Upper lobe of right lung (tissue), 1 donor: ENCODE data around the gene CDCP1. TPM values are rescaled to one million over a fixed set of nuclear protein-coding genes. Genes with fewer than 3 reads are reported as not detected.

ENCODE experiments used
- ATAC-seq: fragments of 200-7000 bp; cut with Tn5 transposase; one replicate; pipeline ENCODE4 v1.9.1; 2020; ENCODE audit warnings: mild to moderate bottlenecking, moderate library complexity
- DNase-seq: peaks from one replicate; pipeline ENCODE4 v3.0.0-alpha.2; 2020
- H3K27ac ChIP-seq: fragments of 200-600 bp; one replicate; pipeline ENCODE4 v1.8.0; 2022
- H3K27me3 ChIP-seq: fragments of 200-600 bp; one replicate; pipeline ENCODE4 v1.8.0; 2022; ENCODE audit warnings: mild to moderate bottlenecking
- H3K36me3 ChIP-seq: fragments of 200-600 bp; one replicate; pipeline ENCODE4 v1.8.0; 2022
- H3K4me1 ChIP-seq: fragments of 200-600 bp; one replicate; pipeline ENCODE4 v1.8.0; 2022
- H3K4me3 ChIP-seq: fragments of 200-600 bp; one replicate; pipeline ENCODE4 v1.8.0; 2022; ENCODE audit warnings: mild to moderate bottlenecking
- H3K9me3 ChIP-seq: fragments of 200-600 bp; one replicate; pipeline ENCODE4 v1.8.0; 2022
- intact Hi-C: fragments of 100-400 bp; cut with DNase I; formaldehyde crosslinking; loops from one replicate; pipeline ENCODE4 v1.11.0; 2022
- total RNA-seq: library from RNA; stranded (reverse); fragmentation: NEBNext Ultra II Directional; extraction: Animal tissue kit (Norgen Biotek cat#: 25700); gene quantifications from one replicate; pipeline ENCODE4 v1.2.1, GENCODE V29; 2021
- TF ChIP-seq, protein P1 (sequence below): fragments of 200-600 bp; IDR thresholded peaks from one replicate; pipeline ENCODE4 v1.8.0; 2022; ENCODE audit warnings: antibody characterized with exemption
- donor health status: DM: no; HTN: yes; CAD: no; lungs with severe emphysema.

Gene CDCP1
- total RNA-seq, 1 donor from 2014 or later = 19.1 TPM

DNA sequence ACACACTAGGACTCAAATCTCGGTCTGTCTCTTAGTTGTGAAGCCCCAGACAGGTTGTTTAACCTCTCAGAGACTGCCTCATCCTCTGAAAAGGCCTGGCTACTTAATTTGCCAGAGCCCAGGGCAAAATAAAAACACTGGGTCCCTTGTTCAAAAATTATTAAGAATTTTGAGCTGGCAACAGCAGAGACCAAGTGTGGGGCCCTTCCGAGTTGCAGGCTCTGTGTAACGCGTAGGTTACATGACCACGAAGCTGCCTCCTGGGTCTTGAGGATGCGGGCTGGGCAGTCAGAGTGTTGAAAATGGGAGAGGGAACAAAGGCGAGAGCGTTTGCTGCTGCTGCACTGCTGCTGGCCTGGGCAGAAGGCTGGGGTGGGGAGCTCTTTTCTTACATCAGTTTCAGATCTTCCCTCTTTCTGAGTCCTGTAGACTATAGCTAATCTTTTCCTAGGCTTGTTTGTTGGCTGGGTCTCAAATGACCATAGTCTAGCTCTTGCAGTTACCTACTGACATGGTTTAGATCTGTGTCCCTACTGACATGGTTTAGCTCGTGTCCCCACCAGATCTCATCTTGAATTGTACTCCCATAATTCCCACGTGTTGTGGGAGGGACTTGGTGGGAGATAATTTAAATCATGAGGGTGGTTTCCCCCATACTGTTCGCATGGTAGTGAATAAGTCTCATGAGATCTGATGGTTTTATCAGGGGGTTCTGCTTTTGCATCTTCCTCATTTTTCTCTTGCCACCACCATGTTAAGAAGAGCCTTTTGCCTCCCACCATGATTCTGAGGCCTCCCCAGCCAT lies 70.2 kb downstream of the CDCP1 start:
- H3K27ac ChIP-seq = peak overlapping the region; percentile 17
- DNase-seq (no peak), ATAC-seq (peak; percentile 56)
- H3K27me3 ChIP-seq = no peaks in the 10 kb centered on the region
- TF ChIP-seq, protein P1, sequence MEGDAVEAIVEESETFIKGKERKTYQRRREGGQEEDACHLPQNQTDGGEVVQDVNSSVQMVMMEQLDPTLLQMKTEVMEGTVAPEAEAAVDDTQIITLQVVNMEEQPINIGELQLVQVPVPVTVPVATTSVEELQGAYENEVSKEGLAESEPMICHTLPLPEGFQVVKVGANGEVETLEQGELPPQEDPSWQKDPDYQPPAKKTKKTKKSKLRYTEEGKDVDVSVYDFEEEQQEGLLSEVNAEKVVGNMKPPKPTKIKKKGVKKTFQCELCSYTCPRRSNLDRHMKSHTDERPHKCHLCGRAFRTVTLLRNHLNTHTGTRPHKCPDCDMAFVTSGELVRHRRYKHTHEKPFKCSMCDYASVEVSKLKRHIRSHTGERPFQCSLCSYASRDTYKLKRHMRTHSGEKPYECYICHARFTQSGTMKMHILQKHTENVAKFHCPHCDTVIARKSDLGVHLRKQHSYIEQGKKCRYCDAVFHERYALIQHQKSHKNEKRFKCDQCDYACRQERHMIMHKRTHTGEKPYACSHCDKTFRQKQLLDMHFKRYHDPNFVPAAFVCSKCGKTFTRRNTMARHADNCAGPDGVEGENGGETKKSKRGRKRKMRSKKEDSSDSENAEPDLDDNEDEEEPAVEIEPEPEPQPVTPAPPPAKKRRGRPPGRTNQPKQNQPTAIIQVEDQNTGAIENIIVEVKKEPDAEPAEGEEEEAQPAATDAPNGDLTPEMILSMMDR = no peak
- no peaks in the 10 kb centered on the region for H3K36me3 ChIP-seq
- intact Hi-C loops = no loop called here
- H3K9me3 ChIP-seq = no peaks in the 10 kb centered on the region
- H3K4me1 ChIP-seq = no peaks in the 10 kb centered on the region
- H3K4me3 ChIP-seq = no peak overlapping the region

DNA sequence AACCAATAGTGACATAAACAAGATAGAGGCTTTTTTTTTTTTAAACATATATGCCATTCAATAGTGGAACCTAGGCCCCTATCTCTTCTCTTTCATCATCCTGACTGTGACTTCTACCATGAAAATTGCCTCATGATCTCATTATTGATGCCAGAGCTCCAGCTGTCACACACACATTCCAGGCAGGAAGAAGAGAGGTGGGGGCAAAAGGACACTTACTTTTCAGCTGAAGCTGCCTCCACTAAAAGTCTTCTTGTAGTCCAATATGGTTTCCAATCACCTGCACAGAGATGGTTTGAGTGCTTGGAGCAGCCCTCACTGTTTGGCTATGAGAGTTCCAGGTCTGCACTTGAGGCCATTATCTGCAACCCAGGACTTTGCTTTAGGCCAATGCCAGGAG lies 75.1 kb downstream of the CDCP1 start:
- no peak overlapping the region for H3K27ac ChIP-seq
- intact Hi-C loops = no loop called here

DNA sequence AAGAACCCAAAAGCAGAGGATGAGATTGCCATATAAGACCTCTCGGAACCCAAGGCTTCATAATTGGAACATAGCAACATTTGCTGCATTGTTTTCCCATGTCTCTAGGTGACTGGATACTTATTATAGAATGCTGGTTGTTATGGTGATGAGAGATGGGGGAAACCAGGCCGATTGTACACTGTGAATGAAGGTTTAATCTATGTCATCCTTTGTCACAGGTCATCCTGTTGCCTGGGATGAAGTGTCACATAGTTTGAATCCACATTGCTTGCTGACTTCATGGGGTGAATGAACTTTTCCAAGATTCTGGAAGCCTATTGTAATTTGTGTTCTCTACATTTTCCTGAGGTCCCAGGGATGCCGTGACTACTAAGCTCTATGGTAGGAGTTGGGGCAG lies 78.2 kb downstream of the CDCP1 start:
- intact Hi-C loops = no loop called here
- H3K4me1 ChIP-seq = peaks cover 10% of the 10 kb centered on the region
- DNase-seq = no peak
- H3K9me3 ChIP-seq = no peaks in the 10 kb centered on the region
- H3K27ac ChIP-seq = no peak overlapping the region
- TF ChIP-seq, protein P1 = no peak
- H3K36me3 ChIP-seq = no peaks in the 10 kb centered on the region
- no peaks in the 10 kb centered on the region for H3K27me3 ChIP-seq
- no peak for ATAC-seq
- no peak overlapping the region for H3K4me3 ChIP-seq

More for the DNA sequence above, 75.1 kb downstream of the CDCP1 start:
- Histone ChIP-seq H3K4me1 (no peaks in the 10 kb centered on the region), H3K4me3 (no peak overlapping the region), H3K36me3 (no peaks in the 10 kb centered on the region), H3K27me3 (no peaks in the 10 kb centered on the region), H3K9me3 (no peaks in the 10 kb centered on the region)
- TF ChIP-seq, protein P1 = no peak
- no peak for ATAC-seq
- no peak for DNase-seq

DNA sequence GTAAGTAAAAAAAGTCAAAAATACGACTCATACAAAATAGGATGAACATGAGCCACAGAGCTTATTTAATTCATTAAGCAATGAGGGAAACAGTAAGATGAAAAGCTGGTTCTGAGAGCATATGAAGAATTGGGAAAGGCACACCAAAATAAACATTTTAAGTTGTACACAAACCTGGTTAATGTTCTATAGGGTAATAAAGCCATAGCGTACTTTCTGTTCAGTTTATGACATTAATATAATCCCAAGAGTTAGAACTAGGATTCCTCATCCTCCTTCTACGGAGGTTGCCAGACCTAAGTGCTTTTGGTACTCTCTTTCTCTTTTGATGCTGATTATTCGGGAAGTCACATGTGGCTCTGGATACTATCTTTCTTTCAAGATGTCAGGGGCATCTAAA lies 78.7 kb downstream of the CDCP1 start:
- DNase-seq (no peak), ATAC-seq (no peak)
- H3K4me3 ChIP-seq = no peak overlapping the region
- TF ChIP-seq, protein P1 = no peak
- intact Hi-C loops = no loop called here
- H3K27ac ChIP-seq = no peak overlapping the region
- H3K4me1 ChIP-seq = peaks cover 10% of the 10 kb centered on the region
- H3K9me3 ChIP-seq = no peaks in the 10 kb centered on the region
- no peaks in the 10 kb centered on the region for H3K36me3 ChIP-seq
- no peaks in the 10 kb centered on the region for H3K27me3 ChIP-seq

DNA sequence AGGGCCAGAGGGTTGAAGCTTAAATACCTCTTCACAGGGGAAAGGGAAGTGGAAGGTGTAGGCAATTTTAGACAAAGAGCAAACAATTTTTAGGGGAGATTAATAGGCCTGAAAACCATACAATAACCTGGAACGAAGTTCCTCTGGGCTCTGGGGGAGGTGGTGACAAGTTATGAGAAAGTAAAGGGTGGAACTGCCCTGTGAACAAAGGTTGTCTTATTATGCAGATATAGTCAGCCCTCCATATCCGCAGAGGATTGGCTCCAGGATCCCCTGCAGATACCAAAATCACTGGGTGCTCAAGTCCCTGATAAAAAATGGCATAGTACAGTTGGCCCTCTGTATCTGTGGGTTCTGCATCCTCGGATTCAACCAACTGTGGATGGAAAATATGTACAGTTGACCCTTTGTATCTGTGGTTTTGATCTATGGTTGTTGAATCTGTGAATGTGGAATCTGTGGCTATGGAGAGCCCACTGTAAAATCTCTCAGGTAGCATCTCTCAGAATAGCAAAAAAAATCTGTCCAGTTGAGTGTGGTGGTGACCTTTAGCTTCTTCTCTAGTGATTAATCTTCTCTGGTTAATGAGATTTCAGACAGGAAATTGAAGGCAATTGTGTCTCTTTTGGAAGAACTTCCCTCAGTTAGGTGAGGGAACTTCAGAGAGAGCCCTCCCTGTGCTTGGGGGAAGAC lies 79.9 kb downstream of the CDCP1 start:
- no peak for ATAC-seq
- no peaks in the 10 kb centered on the region for H3K9me3 ChIP-seq
- no peak overlapping the region for H3K4me3 ChIP-seq
- H3K27ac ChIP-seq = no peak overlapping the region
- no peaks in the 10 kb centered on the region for H3K27me3 ChIP-seq
- DNase-seq = no peak
- TF ChIP-seq, protein P1 = no peak
- peaks cover 10% of the 10 kb centered on the region for H3K4me1 ChIP-seq
- no peaks in the 10 kb centered on the region for H3K36me3 ChIP-seq
- intact Hi-C loops = no loop called here
